CD4-positive, alpha-beta T cell treated with Interleukin-1 beta for 1 hour (primary cell): ENCODE data around the gene COX17.
A peak's percentile ranks its signal among the peaks of the same experiment; 100 is the strongest.
"Not testable (repeated sequence)": the region's sequence is repeated elsewhere in the genome, so short reads cannot be mapped to it uniquely, and the experiment has no call there.

ENCODE experiments used
- DNase-seq, 2 donors: peaks; one replicate each; pipeline ENCODE4 v3.0.0-alpha.2; 2020 to 2022

The COX17 gene, protein sequence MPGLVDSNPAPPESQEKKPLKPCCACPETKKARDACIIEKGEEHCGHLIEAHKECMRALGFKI

GRCh38 chr3:119676771-119677640, at the start of gene COX17:
Gene COX17 (minus strand): TSS chr3:119677406. CDS start chr3:119677310, 96 bp downstream.
- DNase-seq, result peak; percentile 98 to 99

DNA sequence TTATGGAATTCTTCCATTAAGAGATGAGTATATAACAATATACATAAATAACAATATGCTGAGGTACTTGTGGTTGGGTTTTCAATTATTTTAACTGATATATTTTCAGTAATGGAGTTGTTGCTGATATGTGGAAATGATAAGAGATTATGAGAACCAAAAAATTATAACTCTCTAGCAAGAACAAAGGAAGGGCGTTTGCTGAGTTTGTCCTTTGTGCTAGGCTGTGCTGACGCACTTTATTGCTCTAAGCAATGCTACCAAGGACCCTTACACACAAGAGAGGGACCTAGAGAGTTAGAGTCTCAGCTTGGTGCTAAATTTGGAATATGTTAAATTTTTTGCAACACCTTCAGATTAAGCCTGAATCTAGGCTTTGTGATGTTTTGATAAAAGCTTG, 49.7 kb upstream of the COX17 start:
- no peak for DNase-seq

- DNase-seq, result no peak
Measured at GRCh38 chr3:119723022-119723421, 45.8 kb upstream of the COX17 start.

GRCh38 chr3:119717520-119717919, 40.3 kb upstream of the COX17 start:
- DNase-seq, result no peak

DNA sequence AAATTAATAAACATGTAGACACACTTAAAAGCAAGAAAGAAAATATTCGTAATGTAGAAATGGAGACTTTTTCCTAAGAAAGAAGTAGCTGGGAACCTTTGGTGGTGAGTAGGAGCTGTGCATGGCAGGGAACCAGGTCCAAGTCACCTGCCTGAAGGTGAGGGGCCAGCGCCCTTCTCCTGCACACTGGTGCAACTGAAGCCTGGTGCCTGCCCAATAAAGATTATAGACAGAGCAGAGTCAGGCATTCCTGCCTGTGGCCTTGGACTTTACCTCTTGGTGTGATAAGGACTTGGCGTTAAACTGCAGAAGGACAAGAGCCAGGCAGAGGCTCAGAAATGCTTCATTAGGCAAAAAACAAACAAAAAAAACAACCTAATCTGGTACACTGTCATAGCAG, 39.8 kb upstream of the COX17 start:
- DNase-seq, result no peak

DNA sequence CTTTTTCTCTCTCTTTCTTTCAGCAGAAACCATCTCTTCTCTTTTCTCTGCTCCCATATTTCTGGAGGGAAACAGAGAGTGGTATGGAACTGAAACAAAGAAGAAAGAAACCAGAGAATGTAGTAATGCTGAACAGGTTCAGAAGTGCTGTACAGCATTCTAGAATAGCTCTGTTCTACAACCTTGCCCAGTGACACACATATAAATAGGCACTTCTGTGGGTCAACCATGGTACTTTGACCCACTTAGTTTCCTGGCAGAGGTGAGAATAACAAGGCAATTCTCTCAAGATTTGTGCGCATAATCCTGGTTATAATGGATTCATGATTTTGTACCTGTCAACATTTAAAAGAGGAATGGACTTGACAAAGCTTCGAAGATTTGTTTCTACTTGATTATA, 37.9 kb upstream of the COX17 start:
- no peak for DNase-seq

DNA sequence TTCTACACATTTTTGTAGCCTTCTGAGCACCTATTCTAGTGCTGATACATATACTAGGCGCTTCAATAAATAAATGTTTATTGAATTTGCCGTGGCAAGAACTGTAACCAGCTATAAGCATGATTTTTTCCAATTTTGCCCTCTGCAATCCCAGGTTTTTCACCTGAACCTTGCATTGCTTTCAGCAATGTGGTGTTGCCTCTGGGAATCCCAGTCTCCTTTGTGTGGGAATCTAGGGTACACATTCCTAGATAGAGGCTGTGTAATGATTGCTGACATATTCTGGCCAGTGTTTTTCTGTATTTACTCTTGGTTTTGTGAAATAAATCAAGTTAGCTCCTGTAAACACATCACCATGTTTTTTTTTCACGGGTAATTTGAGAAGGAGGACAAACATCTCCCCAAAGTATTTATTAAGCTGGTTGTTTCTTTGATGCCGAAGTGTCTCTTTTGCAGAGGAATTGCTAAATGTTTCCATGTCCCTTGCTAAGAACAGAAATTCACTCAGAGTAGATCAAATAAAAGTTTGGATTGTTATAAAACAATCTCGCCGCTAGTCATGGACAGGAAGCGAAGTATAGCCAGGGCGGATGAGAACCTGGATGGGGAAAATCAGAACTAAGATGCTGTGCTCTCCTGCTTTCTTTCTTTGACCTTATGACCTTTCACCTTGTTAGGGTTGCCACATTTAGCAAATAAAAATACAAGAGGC, 26.8 kb upstream of the COX17 start:
- no peak for DNase-seq

- DNase-seq, result peak; percentile 90 to 95
Measured at GRCh38 chr3:119702530-119703527, 25.6 kb upstream of the COX17 start, which contains the start of gene CFAP91. Gene CFAP91 (plus strand): TSS chr3:119703022. CDS start chr3:119703099, 77 bp downstream.

DNA sequence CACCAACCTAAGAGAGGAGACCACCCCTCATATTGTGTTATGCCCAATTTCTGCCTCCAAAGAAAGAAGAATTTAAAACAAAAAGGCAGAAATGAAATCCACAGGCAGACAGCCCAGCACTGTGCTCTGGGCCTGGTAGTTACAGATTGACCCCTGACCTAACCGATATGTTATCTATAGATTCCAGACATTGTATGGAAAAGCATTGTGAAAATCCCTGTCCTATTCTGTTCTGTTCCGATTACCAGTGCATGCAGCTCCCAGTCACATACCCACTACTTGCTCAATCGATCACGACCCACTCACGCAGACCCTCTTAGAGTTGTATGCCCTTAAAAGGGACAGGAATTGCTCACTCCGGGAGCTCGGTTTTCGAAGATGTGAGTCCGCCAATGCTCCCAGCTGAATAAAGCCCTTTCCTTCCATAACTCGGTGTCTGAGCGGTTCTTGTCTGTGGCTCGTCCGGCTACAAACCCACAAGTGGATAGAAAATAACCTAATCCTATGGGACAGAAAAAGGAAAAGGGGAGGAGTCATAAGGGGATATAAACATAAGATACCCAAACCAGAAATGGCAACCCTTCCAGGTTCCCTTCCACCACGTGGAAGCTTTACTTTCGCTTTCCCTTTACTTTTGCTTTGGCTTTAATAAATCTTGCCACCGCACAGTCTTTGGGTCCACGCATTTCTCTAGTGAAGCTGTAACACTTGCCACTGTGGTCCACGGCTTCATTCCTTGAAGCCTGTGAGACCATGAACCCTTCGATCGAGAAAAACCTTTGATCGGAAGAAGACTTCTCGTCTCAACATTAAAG, 23.9 kb upstream of the COX17 start:
- DNase-seq, result no peak

GRCh38 chr3:119700269-119700919, 23.2 kb upstream of the COX17 start:
- peak; percentile 64 to 67 for DNase-seq

GRCh38 chr3:119697394-119697793, 20.2 kb upstream of the COX17 start:
- DNase-seq, result no peak

DNA sequence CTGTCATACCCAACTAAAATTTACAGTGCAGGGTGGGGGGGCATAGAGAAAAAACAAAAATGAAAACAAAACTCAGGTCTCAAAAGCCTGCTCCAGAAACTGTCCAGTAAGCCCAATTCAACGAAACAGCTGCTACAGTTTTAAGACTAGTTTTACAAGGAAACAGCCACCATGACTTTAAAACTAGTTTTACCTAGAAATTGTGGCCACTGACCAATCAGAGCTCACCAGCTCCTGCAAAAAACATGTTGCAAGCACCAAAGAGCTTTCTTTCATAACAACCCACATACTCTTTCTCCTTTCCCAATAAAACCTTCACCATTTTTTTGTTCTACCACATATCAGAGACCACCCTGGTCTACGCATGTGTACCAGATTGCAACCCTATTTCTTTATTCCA, 18.3 kb upstream of the COX17 start:
- no peak for DNase-seq

DNA sequence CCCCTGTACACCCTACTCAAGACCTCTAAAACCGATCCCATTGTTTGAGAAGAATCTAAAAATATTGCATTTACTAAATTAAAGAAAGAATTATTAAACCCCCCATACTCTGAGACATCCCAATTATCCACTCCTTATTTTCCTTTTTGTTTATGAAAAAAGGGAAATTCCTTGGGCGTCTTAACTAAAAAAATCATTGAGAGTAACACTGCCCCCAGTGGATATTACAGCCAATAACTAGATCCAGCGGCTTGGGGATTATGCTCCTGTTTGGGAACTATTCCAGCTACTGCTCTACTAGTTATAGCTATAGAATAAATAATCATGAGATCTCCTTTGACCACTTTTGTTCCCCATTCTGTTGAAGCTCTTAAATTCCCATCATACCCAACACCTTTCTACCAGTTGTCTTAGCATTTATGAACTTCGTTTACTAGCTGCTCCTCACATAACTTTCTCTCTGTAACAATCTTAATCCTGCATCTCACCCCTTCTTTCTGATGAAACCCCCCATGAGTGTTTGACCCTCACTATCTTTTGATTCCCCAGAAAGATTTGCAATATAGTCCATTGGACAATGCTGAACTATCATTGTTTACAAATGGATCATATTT, 12.9 kb upstream of the COX17 start:
- no peak for DNase-seq

GRCh38 chr3:119683421-119683820, 6.2 kb upstream of the COX17 start:
- no peak for DNase-seq

DNA sequence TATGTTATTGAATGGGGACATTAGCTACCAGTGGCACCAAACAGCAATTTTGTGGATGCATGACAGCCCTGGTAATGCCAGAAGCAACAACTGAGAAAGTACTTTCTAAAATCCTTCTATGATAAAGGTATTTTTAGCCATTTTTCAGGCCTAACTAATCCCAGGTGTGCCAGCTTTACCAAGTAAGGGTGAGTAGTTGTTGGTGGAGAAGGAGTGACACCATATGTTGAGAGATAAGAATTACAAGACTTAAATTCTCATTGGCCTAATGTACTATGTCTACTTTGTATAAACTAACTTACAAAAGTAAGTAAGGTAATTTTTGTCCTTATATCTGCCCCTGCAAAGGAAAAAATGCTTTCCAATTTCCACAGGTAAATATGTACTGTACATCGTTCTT, 4.1 kb upstream of the COX17 start:
- peak in 1 of 2 donors; percentile 36 for DNase-seq

GRCh38 chr3:119679874-119680273, 2.7 kb upstream of the COX17 start:
- DNase-seq, result no peak

DNA sequence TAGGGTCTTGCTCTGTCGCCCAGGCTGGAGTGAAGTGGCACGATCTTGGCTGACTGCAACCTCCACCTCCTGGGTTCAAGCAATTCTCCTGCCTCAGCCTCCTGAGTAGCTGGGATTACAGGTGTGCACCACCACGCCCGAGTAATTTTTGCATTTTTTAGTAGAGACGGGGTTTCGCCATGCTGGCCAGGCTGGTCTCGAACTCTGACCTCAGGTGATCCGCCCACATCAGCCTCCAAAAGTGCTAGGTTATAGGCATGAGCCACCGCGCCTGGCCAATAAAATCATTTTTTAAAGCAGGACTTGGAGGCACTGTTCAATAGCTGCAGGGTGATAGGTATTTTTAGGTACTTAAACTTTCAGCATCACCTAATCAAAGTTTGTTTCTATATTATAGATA, 1.0 kb upstream of the COX17 start:
- DNase-seq, result not testable (repeated sequence)

DNA sequence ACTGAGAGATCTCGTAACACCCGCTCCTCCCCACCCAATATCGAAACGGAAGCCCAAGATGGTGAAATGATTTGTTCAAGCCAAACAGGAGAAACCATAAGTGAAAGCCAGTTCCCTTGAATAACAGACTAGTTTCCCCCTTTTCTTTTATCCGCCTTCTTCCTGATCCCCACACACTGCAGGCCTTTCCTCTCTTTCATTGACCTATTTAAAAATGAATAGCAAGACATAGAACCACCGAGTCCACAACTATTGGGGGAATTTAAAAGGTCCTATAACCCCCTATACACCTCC, 382 bp upstream of the COX17 start:
- DNase-seq, result no peak

GRCh38 chr3:119676020-119676419, 1.2 kb downstream of the COX17 start:
- no peak for DNase-seq

DNA sequence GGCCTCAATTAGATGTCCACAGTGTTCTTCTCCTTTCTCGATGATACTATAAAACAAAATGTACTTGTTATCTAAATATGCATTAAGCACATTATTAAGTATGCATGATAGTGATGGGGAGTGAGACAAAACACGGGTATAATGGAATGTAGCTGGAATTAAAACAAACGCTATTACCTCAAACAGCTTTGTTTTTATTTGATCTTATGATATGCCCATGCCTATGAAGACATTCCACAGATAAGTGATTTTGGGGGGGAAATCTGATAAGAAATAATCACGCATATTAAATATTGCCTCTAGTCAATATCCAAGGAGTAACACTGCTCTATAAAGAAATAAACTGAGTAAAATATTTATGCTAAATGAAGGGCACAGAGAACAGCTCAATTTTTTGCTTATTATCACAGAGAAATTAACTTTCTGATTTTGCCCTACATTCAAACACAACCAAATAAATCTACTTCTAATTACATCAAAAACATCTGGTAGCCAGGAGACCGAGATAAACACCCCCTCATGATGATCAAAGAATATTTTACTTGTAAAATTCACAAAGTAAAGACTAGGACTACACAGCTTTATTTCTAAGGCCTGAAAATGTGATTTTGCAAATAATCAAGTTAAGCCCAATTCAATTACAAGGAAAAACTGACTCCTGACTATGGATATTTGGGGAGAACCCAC, 1.9 kb downstream of the COX17 start:
- DNase-seq, result no peak
